ENCODE measurements around the gene PPT2.

- TF ChIP-seq ZNF326 (CRISPR knock-in tag; IDR thresholded peaks at IDR 0.05; ENCODE audit: borderline replicate concordance) (no peak), TAF1 (CRISPR knock-in tag; IDR thresholded peaks at IDR 0.05) (no peak)
Measured at GRCh38 chr6:32154514-32155161, 697 bp downstream of the PPT2 start.
